ENCODE results near the gene MAP4K1. TPM values are rescaled to one million over a fixed set of nuclear protein-coding genes. Genes with fewer than 3 reads are reported as not detected.
"Not testable (repeated sequence)": the region's sequence is repeated elsewhere in the genome, so short reads cannot be mapped to it uniquely, and the experiment has no call there.

MAP4K1 gene
- total RNA-seq, 1 experiment from 2014 or later = 8.2 TPM

GRCh38 chr19:38557205-38557799 lies 60.5 kb downstream of the MAP4K1 start:
- no peak overlapping the region for H3K4me3 ChIP-seq (ENCODE audit: insufficient read depth, low read depth, low read length)
- H3K27me3 ChIP-seq (ENCODE audit: control insufficient read depth, insufficient read depth, low read length) = no peaks in the 10 kb centered on the region
- peaks cover 5% of the 10 kb centered on the region for H3K36me3 ChIP-seq (replicated peaks; ENCODE audit: control insufficient read depth, insufficient read depth, low read length)
- no peak for DNase-seq

- H3K27me3 ChIP-seq (ENCODE audit: control insufficient read depth, insufficient read depth, low read length) = no peaks in the 10 kb centered on the region
- no peak overlapping the region for H3K4me3 ChIP-seq (ENCODE audit: insufficient read depth, low read depth, low read length)
- no peaks in the 10 kb centered on the region; the same call in 1 of the 2 replicates for H3K36me3 ChIP-seq (replicated peaks; ENCODE audit: control insufficient read depth, insufficient read depth, low read length)
- no peak for DNase-seq
Measured at GRCh38 chr19:38556521-38557174, 61.1 kb downstream of the MAP4K1 start.

GRCh38 chr19:38555200-38555599 lies 62.6 kb downstream of the MAP4K1 start:
- Histone ChIP-seq H3K4me3 (ENCODE audit: insufficient read depth, low read depth, low read length) (no peak overlapping the region), H3K36me3 (replicated peaks; ENCODE audit: control insufficient read depth, insufficient read depth, low read length) (no peaks in the 10 kb centered on the region), H3K27me3 (ENCODE audit: control insufficient read depth, insufficient read depth, low read length) (no peaks in the 10 kb centered on the region)
- no peak for DNase-seq

GRCh38 chr19:38554676-38555141 lies 63.0 kb downstream of the MAP4K1 start:
- DNase-seq = no peak
- no peaks in the 10 kb centered on the region for H3K27me3 ChIP-seq (ENCODE audit: control insufficient read depth, insufficient read depth, low read length)
- H3K36me3 ChIP-seq (replicated peaks; ENCODE audit: control insufficient read depth, insufficient read depth, low read length) = no peaks in the 10 kb centered on the region
- no peak overlapping the region for H3K4me3 ChIP-seq (ENCODE audit: insufficient read depth, low read depth, low read length)

GRCh38 chr19:38553239-38553638 lies 64.5 kb downstream of the MAP4K1 start:
- not testable (repeated sequence) for H3K27me3 ChIP-seq (ENCODE audit: control insufficient read depth, insufficient read depth, low read length); H3K4me3 ChIP-seq (ENCODE audit: insufficient read depth, low read depth, low read length); DNase-seq; H3K36me3 ChIP-seq (replicated peaks; ENCODE audit: control insufficient read depth, insufficient read depth, low read length)

GRCh38 chr19:38551450-38551813 lies 66.3 kb downstream of the MAP4K1 start:
- Histone ChIP-seq H3K36me3 (replicated peaks; ENCODE audit: control insufficient read depth, insufficient read depth, low read length) (no peaks in the 10 kb centered on the region; the same call in 1 of the 2 replicates), H3K27me3 (ENCODE audit: control insufficient read depth, insufficient read depth, low read length) (no peaks in the 10 kb centered on the region), H3K4me3 (ENCODE audit: insufficient read depth, low read depth, low read length) (no peak overlapping the region)
- DNase-seq = no peak

DNA sequence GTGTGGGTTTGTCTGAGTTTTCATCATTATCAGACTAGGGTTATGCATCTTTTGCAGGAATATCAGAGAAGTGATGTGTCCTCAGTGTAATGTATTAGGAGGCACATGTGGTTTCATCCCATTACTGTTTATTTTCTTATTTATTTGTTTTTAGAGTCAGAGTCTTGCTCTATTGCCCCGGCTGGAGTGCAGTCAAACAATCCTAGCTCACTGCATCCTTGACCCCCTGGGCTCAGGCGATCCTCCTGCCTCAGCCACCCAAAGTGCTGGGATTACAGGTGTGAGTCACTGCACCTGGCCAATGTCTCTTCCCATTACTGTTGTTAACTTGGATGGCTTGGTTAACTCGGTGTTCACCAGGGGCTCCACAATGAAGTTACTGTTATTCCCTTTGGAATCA lies 67.4 kb downstream of the MAP4K1 start:
- Histone ChIP-seq H3K27me3 (ENCODE audit: control insufficient read depth, insufficient read depth, low read length) (no peaks in the 10 kb centered on the region), H3K36me3 (replicated peaks; ENCODE audit: control insufficient read depth, insufficient read depth, low read length) (no peaks in the 10 kb centered on the region; the same call in 1 of the 2 replicates), H3K4me3 (ENCODE audit: insufficient read depth, low read depth, low read length) (no peak overlapping the region)
- no peak for DNase-seq

DNA sequence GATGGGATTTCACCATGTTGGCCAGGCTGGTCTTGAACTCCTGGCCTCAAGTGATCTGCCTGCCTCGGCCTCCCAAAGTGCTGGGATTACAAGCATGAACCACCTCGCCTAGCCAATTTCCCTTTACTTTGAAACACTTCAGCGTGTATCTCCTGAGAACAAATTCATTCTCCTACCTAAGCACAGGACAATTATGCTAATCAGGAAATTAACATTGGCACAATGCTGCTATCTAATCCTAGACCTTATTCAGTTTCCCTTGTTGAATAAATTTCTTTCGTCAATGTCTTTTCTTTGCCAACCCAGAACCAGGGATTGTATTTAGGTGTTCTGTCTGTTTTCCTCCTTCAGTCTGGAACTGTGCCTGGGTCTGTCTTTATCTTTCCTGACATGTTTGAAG lies 67.8 kb downstream of the MAP4K1 start:
- Histone ChIP-seq H3K4me3 (ENCODE audit: insufficient read depth, low read depth, low read length) (no peak overlapping the region), H3K36me3 (replicated peaks; ENCODE audit: control insufficient read depth, insufficient read depth, low read length) (no peaks in the 10 kb centered on the region; the same call in none of the 2 replicates), H3K27me3 (ENCODE audit: control insufficient read depth, insufficient read depth, low read length) (no peaks in the 10 kb centered on the region)
- DNase-seq = no peak

DNA sequence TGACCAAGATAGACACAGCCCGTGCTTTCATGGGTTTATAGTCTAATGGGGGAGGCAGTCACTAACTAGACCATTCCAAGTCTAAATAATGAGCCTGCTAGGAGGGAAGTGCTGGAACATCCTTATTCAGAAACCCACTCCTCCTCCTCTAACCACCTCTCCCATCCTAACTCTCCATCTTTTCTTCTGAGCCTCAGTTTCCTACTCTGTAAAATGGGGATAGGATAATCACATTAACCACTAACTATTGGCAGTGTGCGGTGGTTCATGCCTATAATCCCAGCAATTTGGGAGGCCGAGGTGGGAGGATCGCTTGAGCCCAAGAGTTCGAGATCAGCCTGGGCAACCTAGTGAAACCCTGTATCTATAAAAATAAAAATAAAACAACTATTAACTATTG lies 68.7 kb downstream of the MAP4K1 start:
- H3K27me3 ChIP-seq (ENCODE audit: control insufficient read depth, insufficient read depth, low read length) = no peaks in the 10 kb centered on the region
- no peak for DNase-seq
- H3K4me3 ChIP-seq (ENCODE audit: insufficient read depth, low read depth, low read length) = no peak overlapping the region
- no peaks in the 10 kb centered on the region; the same call in none of the 2 replicates for H3K36me3 ChIP-seq (replicated peaks; ENCODE audit: control insufficient read depth, insufficient read depth, low read length)

GRCh38 chr19:38547421-38547820 lies 70.3 kb downstream of the MAP4K1 start:
- no peak overlapping the region for H3K4me3 ChIP-seq (ENCODE audit: insufficient read depth, low read depth, low read length)
- DNase-seq = no peak
- H3K36me3 ChIP-seq (replicated peaks; ENCODE audit: control insufficient read depth, insufficient read depth, low read length) = no peaks in the 10 kb centered on the region; the same call in none of the 2 replicates
- H3K27me3 ChIP-seq (ENCODE audit: control insufficient read depth, insufficient read depth, low read length) = no peaks in the 10 kb centered on the region

DNA sequence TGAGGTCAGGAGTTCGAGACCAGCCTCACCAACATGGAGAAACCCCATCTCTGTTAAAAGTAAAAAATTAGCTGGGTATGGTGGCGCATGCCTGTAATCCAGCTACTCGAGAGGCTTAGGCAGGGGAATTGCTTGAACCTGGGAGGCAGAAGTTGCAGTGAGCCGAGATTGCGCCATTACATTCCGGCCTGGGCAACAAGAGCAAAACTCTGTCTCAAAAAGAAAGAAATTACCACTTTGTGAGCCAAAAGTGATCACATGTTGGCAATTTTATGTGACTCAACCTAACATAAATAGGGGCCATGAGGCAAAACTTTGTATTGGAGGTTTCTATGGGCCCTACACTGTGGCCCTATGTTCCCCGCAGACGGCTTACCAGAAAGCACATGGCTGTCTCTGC lies 72.2 kb downstream of the MAP4K1 start:
- Histone ChIP-seq H3K36me3 (replicated peaks; ENCODE audit: control insufficient read depth, insufficient read depth, low read length) (no peaks in the 10 kb centered on the region; the same call in none of the 2 replicates), H3K27me3 (ENCODE audit: control insufficient read depth, insufficient read depth, low read length) (no peaks in the 10 kb centered on the region), H3K4me3 (ENCODE audit: insufficient read depth, low read depth, low read length) (no peak overlapping the region)
- DNase-seq = no peak

DNA sequence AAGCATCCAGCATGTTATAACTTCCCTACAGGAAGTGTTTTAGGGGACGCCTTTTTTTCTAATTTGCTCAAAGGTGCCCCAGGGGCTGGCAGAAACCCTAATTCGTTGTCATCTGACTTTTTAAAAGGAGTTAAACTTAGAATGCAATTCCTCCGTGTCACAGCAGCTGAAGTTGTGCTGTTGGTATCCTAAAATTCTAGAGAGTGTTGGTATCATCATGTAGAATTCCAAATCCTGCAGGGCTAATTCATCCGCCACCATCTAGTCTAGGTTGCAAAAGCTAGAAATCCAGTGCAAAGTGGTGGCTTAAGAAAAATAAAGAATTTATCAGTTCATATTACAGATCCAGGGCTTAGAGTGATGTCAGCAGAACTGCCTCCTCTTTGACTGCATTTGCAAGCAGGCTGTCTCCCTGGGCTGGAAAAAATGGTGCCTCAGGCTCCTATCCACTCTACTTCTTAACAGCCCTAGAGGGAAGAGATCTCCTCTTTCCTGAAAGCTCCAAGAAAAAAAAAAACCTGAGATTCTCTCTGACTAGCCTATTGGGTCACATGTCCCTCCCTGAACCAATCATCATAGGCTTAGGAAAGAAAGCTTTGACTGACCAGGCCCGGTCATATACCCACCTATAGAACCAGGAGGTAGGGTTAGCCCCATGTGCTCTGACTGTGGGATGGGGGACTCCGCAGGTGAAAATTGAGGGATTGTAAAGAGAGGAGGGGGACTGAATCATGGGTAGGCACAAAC lies 73.0 kb downstream of the MAP4K1 start:
- Histone ChIP-seq H3K27me3 (ENCODE audit: control insufficient read depth, insufficient read depth, low read length) (no peaks in the 10 kb centered on the region), H3K4me3 (ENCODE audit: insufficient read depth, low read depth, low read length) (no peak overlapping the region), H3K36me3 (replicated peaks; ENCODE audit: control insufficient read depth, insufficient read depth, low read length) (no peaks in the 10 kb centered on the region; the same call in none of the 2 replicates)
- peak; percentile 64 for DNase-seq

GRCh38 chr19:38543807-38544568 lies 73.8 kb downstream of the MAP4K1 start:
- no peaks in the 10 kb centered on the region; the same call in none of the 2 replicates for H3K36me3 ChIP-seq (replicated peaks; ENCODE audit: control insufficient read depth, insufficient read depth, low read length)
- H3K27me3 ChIP-seq (ENCODE audit: control insufficient read depth, insufficient read depth, low read length) = no peaks in the 10 kb centered on the region
- no peak overlapping the region for H3K4me3 ChIP-seq (ENCODE audit: insufficient read depth, low read depth, low read length)
- DNase-seq = peak; percentile 86

- Histone ChIP-seq H3K27me3 (ENCODE audit: control insufficient read depth, insufficient read depth, low read length) (no peaks in the 10 kb centered on the region), H3K4me3 (ENCODE audit: insufficient read depth, low read depth, low read length) (no peak overlapping the region), H3K36me3 (replicated peaks; ENCODE audit: control insufficient read depth, insufficient read depth, low read length) (no peaks in the 10 kb centered on the region; the same call in none of the 2 replicates)
- DNase-seq = peak; percentile 56
Measured at GRCh38 chr19:38543286-38543806, 74.4 kb downstream of the MAP4K1 start.
